SK-N-SH (cell line): ENCODE results near the gene CASS4.

Source experiments
- CTCF ChIP-seq: fragments of 200-600 bp; sonication (generic); IDR thresholded peaks from 2 replicates; pipeline ENCODE4 v1.6.1; 2017; ENCODE audit warnings: antibody characterized with exemption, mild to moderate bottlenecking, moderate library complexity
- EP300 ChIP-seq, 2 experiments: IDR thresholded peaks; 2 replicates each; pipeline versions ENCODE4 v1.4.0 to v1.6.1; 2012; ENCODE audit warnings: borderline replicate concordance in 1 of 2, low read depth in 1 of 2, low read length in 1 of 2
- IRF3 ChIP-seq: fragments of 150-350 bp; IDR thresholded peaks from 2 replicates; pipeline ENCODE4 v1.6.1; 2016; ENCODE audit warnings: mild to moderate bottlenecking, low read depth, low read length
- POLR2AphosphoS5 ChIP-seq: IDR thresholded peaks from 2 replicates; pipeline ENCODE4 v1.6.1; 2012; ENCODE audit warnings: low read depth, low read length
- USF1 ChIP-seq: IDR thresholded peaks from 2 replicates; pipeline ENCODE4 v1.4.0; 2012; ENCODE audit warnings: low read depth, borderline replicate concordance
- YY1 ChIP-seq: IDR thresholded peaks from 2 replicates; pipeline ENCODE4 v1.4.0; 2012; ENCODE audit warnings: low read depth, mild to moderate bottlenecking

DNA sequence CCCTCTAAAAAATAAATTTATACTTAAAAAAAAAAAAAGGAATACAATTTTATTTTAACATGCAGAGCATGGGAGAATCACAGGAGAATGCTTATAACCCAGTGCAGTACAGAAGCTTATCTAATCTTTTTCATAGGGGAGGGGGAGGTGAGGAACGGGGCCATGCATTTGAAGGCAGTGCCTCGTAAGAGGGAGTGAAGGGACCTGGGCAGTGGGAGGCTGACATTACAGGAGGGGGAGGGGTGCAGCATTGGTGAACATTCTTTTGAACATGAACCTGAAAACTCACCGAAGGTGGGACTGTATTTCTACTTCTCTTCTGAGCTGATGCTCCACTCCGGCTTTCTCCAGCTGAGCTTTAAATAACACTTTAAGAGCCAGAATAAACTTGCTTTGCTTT, 29.4 kb upstream of the CASS4 start:
- TF ChIP-seq EP300 (IDR thresholded peaks at IDR 0.05; ENCODE audit: borderline replicate concordance in 1 of 2, low read depth in 1 of 2, low read length in 1 of 2) (no peak), CTCF (no peak), POLR2AphosphoS5 (no peak), YY1 (no peak), IRF3 (no peak), USF1 (no peak)
